Subcutaneous abdominal adipose tissue (tissue), 5 donors: ENCODE measurements around the gene TLK1.

ENCODE experiments used
- H3K27ac ChIP-seq: one replicate; pipeline ENCODE4 v1.7.0; 2013; ENCODE audit warnings: low read depth, mild to moderate bottlenecking, inconsistent platforms, low read length, moderate library complexity
- H3K27me3 ChIP-seq, 5 donors: one replicate each; pipeline ENCODE4 v1.7.0; 2013; ENCODE audit warnings: low read length in 5 of 5, inconsistent platforms in 1 of 5; ENCODE audit not compliant: control insufficient read depth in 5 of 5, insufficient read depth in 4 of 5
- H3K36me3 ChIP-seq, 5 donors: one replicate each; pipeline ENCODE4 v1.7.0; 2013; ENCODE audit warnings: low read length in 5 of 5; ENCODE audit not compliant: control insufficient read depth in 5 of 5, insufficient read depth in 5 of 5
- H3K4me1 ChIP-seq, 5 donors: one replicate each; pipeline ENCODE4 v1.7.0; 2013; ENCODE audit warnings: low read length in 5 of 5, mild to moderate bottlenecking in 3 of 5, moderate library complexity in 1 of 5; ENCODE audit not compliant: control insufficient read depth in 5 of 5, insufficient read depth in 5 of 5
- H3K4me3 ChIP-seq, 5 donors: one replicate each; pipeline ENCODE4 v1.7.0; 2013; ENCODE audit warnings: low read length in 5 of 5, low read depth in 1 of 5
- H3K9ac ChIP-seq, 5 donors: one replicate each; pipeline ENCODE4 v1.7.0; 2013; ENCODE audit warnings: low read length in 5 of 5, mild to moderate bottlenecking in 4 of 5, moderate library complexity in 3 of 5
- H3K9me3 ChIP-seq, 5 donors: one replicate each; pipeline ENCODE4 v1.7.0; 2013; ENCODE audit warnings: low read length in 5 of 5; ENCODE audit not compliant: control insufficient read depth in 5 of 5
- donor health status: healthy.
- donor health status: healthy.
- donor health status: healthy.
- donor health status: healthy.
- donor health status: healthy.

The TLK1 gene

GRCh38 chr2:170973225-170973491, 187.5 kb downstream of the TLK1 start:
- Histone ChIP-seq H3K36me3 (peaks cover 0 to under 1% (median 0%) of the 10 kb centered on the region in 5 donors), H3K9ac (peak overlapping the region in 3 of 5 donors; percentile 48 to 90 (median 71)), H3K4me1 (peaks cover 0 to 16% (median 9%) of the 10 kb centered on the region in 5 donors), H3K4me3 (peak overlapping the region in 4 of 5 donors; percentile 5 to 85 (median 79)), H3K27me3 (no peaks in the 10 kb centered on the region), H3K27ac (no peak overlapping the region), H3K9me3 (no peaks in the 10 kb centered on the region)

- Histone ChIP-seq H3K27me3 (no peaks in the 10 kb centered on the region), H3K27ac (no peak overlapping the region), H3K4me1 (peaks cover 0 to 19% (median 11%) of the 10 kb centered on the region in 5 donors), H3K4me3 (peak overlapping the region in 3 of 5 donors; percentile 76 to 85 (median 82)), H3K9me3 (no peaks in the 10 kb centered on the region), H3K36me3 (peaks cover 0 to 5% (median 0%) of the 10 kb centered on the region in 5 donors), H3K9ac (peak overlapping the region in 1 of 5 donors; percentile 48)
These were observed 188.1 kb downstream of the TLK1 start for GRCh38 chr2:170972296-170973224.

GRCh38 chr2:170971071-170971470, 189.6 kb downstream of the TLK1 start:
- Histone ChIP-seq H3K27me3 (no peaks in the 10 kb centered on the region), H3K9me3 (no peaks in the 10 kb centered on the region), H3K4me3 (no peak overlapping the region), H3K27ac (no peak overlapping the region), H3K36me3 (peaks cover 6 to 17% (median 12%) of the 10 kb centered on the region in 5 donors), H3K9ac (no peak overlapping the region), H3K4me1 (peaks cover 0 to 28% (median 19%) of the 10 kb centered on the region in 5 donors)

GRCh38 chr2:170969872-170970496, 190.7 kb downstream of the TLK1 start:
- no peaks in the 10 kb centered on the region for H3K27me3 ChIP-seq
- peaks cover 0 to 28% (median 19%) of the 10 kb centered on the region in 5 donors for H3K4me1 ChIP-seq
- H3K36me3 ChIP-seq, result peaks cover 6 to 27% (median 23%) of the 10 kb centered on the region in 5 donors
- no peaks in the 10 kb centered on the region for H3K9me3 ChIP-seq
- H3K27ac ChIP-seq, result no peak overlapping the region
- H3K4me3 ChIP-seq, result no peak overlapping the region
- no peak overlapping the region for H3K9ac ChIP-seq

GRCh38 chr2:170969030-170969429, 191.7 kb downstream of the TLK1 start:
- H3K9me3 ChIP-seq, result no peaks in the 10 kb centered on the region
- no peak overlapping the region for H3K27ac ChIP-seq
- peaks cover 0 to 22% (median 14%) of the 10 kb centered on the region in 5 donors for H3K4me1 ChIP-seq
- H3K4me3 ChIP-seq, result no peak overlapping the region
- H3K36me3 ChIP-seq, result peaks cover 6 to 34% (median 28%) of the 10 kb centered on the region in 5 donors
- no peaks in the 10 kb centered on the region for H3K27me3 ChIP-seq
- no peak overlapping the region for H3K9ac ChIP-seq

- peaks cover 0 to 21% (median 11%) of the 10 kb centered on the region in 5 donors for H3K4me1 ChIP-seq
- H3K27ac ChIP-seq, result no peak overlapping the region
- peaks cover 9 to 40% (median 32%) of the 10 kb centered on the region in 5 donors for H3K36me3 ChIP-seq
These were observed 192.3 kb downstream of the TLK1 start for GRCh38 chr2:170968205-170969003.

GRCh38 chr2:170967553-170967952, 193.1 kb downstream of the TLK1 start:
- peaks cover 0 to 16% (median 10%) of the 10 kb centered on the region in 5 donors for H3K4me1 ChIP-seq
- H3K27ac ChIP-seq, result no peak overlapping the region
- no peak overlapping the region for H3K4me3 ChIP-seq
- no peaks in the 10 kb centered on the region for H3K9me3 ChIP-seq
- H3K9ac ChIP-seq, result no peak overlapping the region
- H3K27me3 ChIP-seq, result no peaks in the 10 kb centered on the region
- peaks cover 9 to 47% (median 36%) of the 10 kb centered on the region in 5 donors for H3K36me3 ChIP-seq

More at GRCh38 chr2:170968205-170969003, 192.3 kb downstream of the TLK1 start:
- no peak overlapping the region for H3K9ac ChIP-seq
- H3K27me3 ChIP-seq, result no peaks in the 10 kb centered on the region
- H3K4me3 ChIP-seq, result no peak overlapping the region
- H3K9me3 ChIP-seq, result no peaks in the 10 kb centered on the region

GRCh38 chr2:170966648-170967396, 193.9 kb downstream of the TLK1 start:
- H3K9ac ChIP-seq, result no peak overlapping the region
- H3K36me3 ChIP-seq, result peaks cover 9 to 53% (median 43%) of the 10 kb centered on the region in 5 donors
- H3K9me3 ChIP-seq, result no peaks in the 10 kb centered on the region
- H3K27me3 ChIP-seq, result no peaks in the 10 kb centered on the region
- peaks cover 0 to 21% (median 10%) of the 10 kb centered on the region in 5 donors for H3K4me1 ChIP-seq
- no peak overlapping the region for H3K4me3 ChIP-seq
- H3K27ac ChIP-seq, result no peak overlapping the region

GRCh38 chr2:170965446-170966225, 195.1 kb downstream of the TLK1 start:
- Histone ChIP-seq H3K27me3 (no peaks in the 10 kb centered on the region), H3K36me3 (peaks cover 13 to 65% (median 54%) of the 10 kb centered on the region in 5 donors), H3K4me3 (no peak overlapping the region), H3K4me1 (peaks cover 0 to 23% (median 10%) of the 10 kb centered on the region in 5 donors), H3K9me3 (no peaks in the 10 kb centered on the region), H3K9ac (no peak overlapping the region), H3K27ac (no peak overlapping the region)
